H1 (cell line): ENCODE results near the gene SMLR1. TPM values are rescaled to one million over a fixed set of nuclear protein-coding genes. Genes with fewer than 3 reads are reported as not detected.

Experiments used
- CTCF ChIA-PET: fragments of 300-600 bp; sonication (Branson Sonifier 250); formaldehyde crosslinking; loops from one replicate; lab custom pipeline; 2021; ENCODE audit not compliant: partially characterized antibody; lab: Charles Lee
- POLR2A ChIA-PET: fragments of 300-600 bp; sonication (Branson Sonifier 250); formaldehyde crosslinking; loops from one replicate; lab custom pipeline; 2021; ENCODE audit warnings: inconsistent platforms; ENCODE audit not compliant: partially characterized antibody; lab: Charles Lee
- DNase-seq, 2 experiments: peaks; one replicate each; pipeline versions ENCODE4 v3.0.0 to v3.0.0-alpha.2; 2010 to 2022; ENCODE audit warnings: low spot score in 2 of 2, low read depth in 1 of 2, mixed read lengths in 1 of 2
- FAIRE-seq: peaks from 2 replicates; lab custom pipeline; 2011; peaks lifted over from hg19 to GRCh38; lab: Jason Lieb, UNC
- H2AFZ ChIP-seq: 2 replicates; pipeline ENCODE4 v1.8.1; 2012; ENCODE audit warnings: low read length, inconsistent platforms
- H2AK5ac ChIP-seq: 2 replicates; pipeline ENCODE4 v1.6.1; 2013; ENCODE audit warnings: low read depth, low read length
- H2BK120ac ChIP-seq: replicated peaks from 2 replicates; pipeline ENCODE3; 2013; ENCODE audit warnings: low read depth, low read length, inconsistent platforms
- H2BK12ac ChIP-seq: 2 replicates; pipeline ENCODE4 v1.6.1; 2013; ENCODE audit warnings: low read depth, low read length
- H2BK15ac ChIP-seq: 2 replicates; pipeline ENCODE4 v1.6.1; 2013; ENCODE audit warnings: low read length
- H2BK20ac ChIP-seq: 2 replicates; pipeline ENCODE4 v1.6.1; 2013; ENCODE audit warnings: low read length
- H2BK5ac ChIP-seq: 2 replicates; pipeline ENCODE4 v1.6.1; 2013; ENCODE audit warnings: low read depth, low read length
- H3K14ac ChIP-seq: 2 replicates; pipeline ENCODE4 v1.6.1; 2013; ENCODE audit warnings: inconsistent platforms; ENCODE audit not compliant: insufficient read length
- H3K18ac ChIP-seq: 2 replicates; pipeline ENCODE4 v1.6.1; 2013; ENCODE audit warnings: low read length; ENCODE audit errors: extremely low read depth
- H3K23ac ChIP-seq: 2 replicates; pipeline ENCODE4 v1.6.1; 2013; ENCODE audit warnings: inconsistent platforms; ENCODE audit not compliant: insufficient read length
- H3K23me2 ChIP-seq: 2 replicates; pipeline ENCODE4 v1.6.1; 2013; ENCODE audit warnings: low read depth, low read length
- H3K27ac ChIP-seq: 2 replicates; pipeline ENCODE4 v1.6.1; 2011; ENCODE audit warnings: low read depth, low read length, inconsistent platforms
- H3K27me3 ChIP-seq, 4 experiments: replicated peaks in 1 of 4; 1 replicate in 1 of 4; 2 replicates in 3 of 4; pipeline versions ENCODE4 v1.6.1 to v1.8.1; 2011 to 2013; ENCODE audit warnings: low read length in 3 of 4, mild to moderate bottlenecking in 3 of 4, inconsistent platforms in 2 of 4, mixed read lengths in 2 of 4, moderate library complexity in 1 of 4; ENCODE audit not compliant: control insufficient read depth in 3 of 4, insufficient read depth in 3 of 4; ENCODE audit errors: extremely low read depth in 1 of 4
- H3K36me3 ChIP-seq, 4 experiments: 2 replicates each; pipeline versions ENCODE4 v1.6.1 to v1.8.1; 2011 to 2013; ENCODE audit warnings: mild to moderate bottlenecking in 4 of 4, low read length in 3 of 4, moderate library complexity in 2 of 4, control low read depth in 1 of 4, inconsistent platforms in 1 of 4; ENCODE audit not compliant: insufficient read depth in 4 of 4, control insufficient read depth in 2 of 4
- H3K4ac ChIP-seq: replicated peaks from 2 replicates; pipeline ENCODE3; 2013; ENCODE audit warnings: low read length, low read depth, mixed read lengths, inconsistent platforms; ENCODE audit not compliant: insufficient read length
- H3K4me1 ChIP-seq, 4 experiments: replicated peaks in 1 of 4; 1 replicate in 1 of 4; 2 replicates in 3 of 4; pipeline versions ENCODE4 v1.6.1 to v1.8.1; 2011 to 2013; ENCODE audit warnings: low read length in 3 of 4, inconsistent platforms in 2 of 4, mixed read lengths in 1 of 4; ENCODE audit not compliant: insufficient read depth in 4 of 4, control insufficient read depth in 3 of 4
- H3K4me2 ChIP-seq, 2 experiments: 2 replicates each; pipeline versions ENCODE4 v1.6.1 to v1.8.1; 2011 to 2013; ENCODE audit warnings: low read depth in 2 of 2, low read length in 2 of 2, control low read depth in 1 of 2, inconsistent platforms in 1 of 2, mild to moderate bottlenecking in 1 of 2; ENCODE audit not compliant: insufficient read depth in 1 of 2
- H3K4me3 ChIP-seq, 4 experiments: fragments of 200-600, 300-600 bp in 1 of 4; sonication (generic), shearing (Covaris generic), sonication (Bioruptor Twin) in 1 of 4; 2 replicates each; pipeline versions ENCODE4 v1.5.1 to v1.8.1; 2011 to 2016; ENCODE audit warnings: low read length in 4 of 4, low read depth in 3 of 4, control low read depth in 2 of 4, inconsistent platforms in 2 of 4, mild to moderate bottlenecking in 2 of 4, mixed read lengths in 1 of 4, moderate library complexity in 1 of 4; ENCODE audit not compliant: insufficient read depth in 2 of 4; ENCODE audit errors: extremely low read depth in 1 of 4
- H3K56ac ChIP-seq: replicated peaks from 2 replicates; pipeline ENCODE3; 2013; ENCODE audit warnings: low read depth, mild to moderate bottlenecking, mixed read lengths, low read length, inconsistent platforms; ENCODE audit not compliant: insufficient read length
- H3K79me1 ChIP-seq: 2 replicates; pipeline ENCODE4 v1.6.1; 2013; ENCODE audit warnings: low read depth, low read length, control low read depth
- H3K79me2 ChIP-seq, 2 experiments: 2 replicates each; pipeline versions ENCODE4 v1.6.1 to v1.8.1; 2012 to 2013; ENCODE audit warnings: low read length in 2 of 2, mild to moderate bottlenecking in 2 of 2, inconsistent platforms in 1 of 2; ENCODE audit not compliant: insufficient read depth in 2 of 2, control insufficient read depth in 1 of 2
- H3K9ac ChIP-seq, 4 experiments: replicated peaks in 1 of 4; 1 replicate in 1 of 4; 2 replicates in 3 of 4; pipeline versions ENCODE4 v1.6.1 to v1.8.1; 2011 to 2013; ENCODE audit warnings: low read depth in 3 of 4, low read length in 3 of 4, control low read depth in 2 of 4, mild to moderate bottlenecking in 2 of 4, moderate library complexity in 2 of 4, inconsistent platforms in 1 of 4; ENCODE audit errors: extremely low read depth in 1 of 4
- H3K9me3 ChIP-seq, 2 experiments: 2 replicates each; pipeline versions ENCODE4 v1.6.1 to v1.8.1; 2012 to 2013; ENCODE audit warnings: mild to moderate bottlenecking in 2 of 2, moderate library complexity in 2 of 2, control low read depth in 1 of 2, inconsistent platforms in 1 of 2, low read depth in 1 of 2, low read length in 1 of 2, mixed read lengths in 1 of 2; ENCODE audit not compliant: insufficient read depth in 2 of 2
- H4K20me1 ChIP-seq, 2 experiments: replicated peaks in 1 of 2; 2 replicates each; pipeline versions ENCODE3 to v1.8.1; 2011 to 2013; ENCODE audit warnings: inconsistent platforms in 2 of 2, low read length in 2 of 2, mild to moderate bottlenecking in 1 of 2; ENCODE audit not compliant: insufficient read depth in 2 of 2, control insufficient read depth in 1 of 2
- H4K5ac ChIP-seq: 2 replicates; pipeline ENCODE4 v1.6.1; 2013; ENCODE audit warnings: low read length, low read depth, mixed read lengths, inconsistent platforms; ENCODE audit not compliant: insufficient read length
- H4K8ac ChIP-seq: 2 replicates; pipeline ENCODE4 v1.8.0; 2013; ENCODE audit warnings: mild to moderate bottlenecking, moderate library complexity, low read length, inconsistent platforms; ENCODE audit not compliant: insufficient read depth; ENCODE audit errors: extremely low read depth
- H4K91ac ChIP-seq: replicated peaks from 2 replicates; pipeline ENCODE3; 2013; ENCODE audit warnings: low read length, mixed read lengths, inconsistent platforms; ENCODE audit not compliant: insufficient read length
- ASH2L ChIP-seq: fragments of 200-600, 300-600 bp; sonication (generic); IDR thresholded peaks from one replicate; pipeline ENCODE4 v1.7.1; 2017; ENCODE audit warnings: low read length
- BACH1 ChIP-seq: IDR thresholded peaks from 2 replicates; pipeline ENCODE4 v1.6.1; 2012; ENCODE audit warnings: low read length, improper control_type of control experiment
- BRCA1 ChIP-seq: IDR thresholded peaks from 2 replicates; pipeline ENCODE4 v1.6.1; 2012; ENCODE audit warnings: low read depth, low read length, improper control_type of control experiment
- CEBPB ChIP-seq: IDR thresholded peaks from 2 replicates; pipeline ENCODE4 v1.6.1; 2012; ENCODE audit warnings: low read depth, low read length
- EZH2 ChIP-seq: fragments of 200-600 bp; sonication (generic); IDR thresholded peaks from 2 replicates; pipeline ENCODE4 v1.7.1; 2012; ENCODE audit warnings: low read depth, mild to moderate bottlenecking, moderate library complexity, low read length, inconsistent platforms; ENCODE audit not compliant: severe bottlenecking
- GABPA ChIP-seq: IDR thresholded peaks from 2 replicates; pipeline ENCODE4 v1.6.1; 2011; ENCODE audit warnings: mild to moderate bottlenecking, low read length, moderate library complexity, borderline replicate concordance; ENCODE audit not compliant: insufficient read depth
- GTF2F1 ChIP-seq: IDR thresholded peaks from 2 replicates; pipeline ENCODE4 v1.6.1; 2012; ENCODE audit warnings: low read depth, low read length, improper control_type of control experiment, borderline replicate concordance
- HDAC2 ChIP-seq, 2 experiments: fragments of 300-600 bp in 1 of 2; sonication (generic) in 1 of 2; IDR thresholded peaks; 2 replicates each; pipeline ENCODE4 v1.6.1; 2011 to 2012; ENCODE audit warnings: low read depth in 2 of 2, low read length in 2 of 2, mild to moderate bottlenecking in 2 of 2, moderate library complexity in 2 of 2, borderline replicate concordance in 1 of 2, inconsistent platforms in 1 of 2
- RBBP5 ChIP-seq: IDR thresholded peaks from 2 replicates; pipeline ENCODE4 v1.7.1; 2012; ENCODE audit warnings: low read depth, mild to moderate bottlenecking, inconsistent platforms, low read length, moderate library complexity, borderline replicate concordance
- RFX5 ChIP-seq: IDR thresholded peaks from 2 replicates; pipeline ENCODE4 v1.6.1; 2011; ENCODE audit warnings: low read depth, low read length, improper control_type of control experiment, borderline replicate concordance
- SIRT6 ChIP-seq: IDR thresholded peaks from one replicate; pipeline ENCODE4 v1.7.1; 2012; ENCODE audit warnings: low read length, inconsistent platforms
- SP2 ChIP-seq: IDR thresholded peaks from 2 replicates; pipeline ENCODE4 v1.6.1; 2012; ENCODE audit warnings: mild to moderate bottlenecking, low read length, inconsistent platforms
- TCF12 ChIP-seq: IDR thresholded peaks from 2 replicates; pipeline ENCODE4 v1.6.1; 2011; ENCODE audit warnings: low read depth, mild to moderate bottlenecking, low read length
- ZNF274 ChIP-seq: IDR thresholded peaks from 2 replicates; pipeline ENCODE4 v1.7.0; 2012; ENCODE audit warnings: low read length, borderline replicate concordance; ENCODE audit errors: extremely low read depth
- WGBS, 2 experiments: shearing (Covaris generic) in 1 of 2; methylation state at CpG; one replicate each; pipeline versions ENCODE4 v1.1.6 to v1.1.7; 2013 to 2015; ENCODE audit warnings: low lambda C conversion rate in 2 of 2, mixed read lengths in 2 of 2, inconsistent platforms in 1 of 2, low coverage in 1 of 2, missing lambda C conversion rate in 1 of 2; ENCODE audit not compliant: insufficient replicate concordance in 2 of 2, insufficient coverage in 1 of 2, insufficient read length in 1 of 2; ENCODE audit errors: extremely low coverage in 1 of 2, missing lambda C conversion rate in 1 of 2; 5-methylcytosine and 5-hydroxymethylcytosine counted together
- polyA plus RNA-seq, 7 experiments: library from polyadenylated mRNA; depleted of rRNA in 3 of 7; stranded (reverse) in 5 of 7; unstranded in 2 of 7; fragments of >200 nt in 5 of 7; fragments of 200-250 nt in 2 of 7; gene quantifications; 1 replicate in 5 of 7; 2 replicates in 1 of 7; 4 replicates in 1 of 7; pipeline versions ENCODE4 v1.2.1 to v1.2.3, GENCODE V29; 2011 to 2013; ENCODE audit warnings: missing spikeins in 2 of 7, mixed read lengths in 2 of 7
- total RNA-seq: library from RNA; stranded (reverse); fragmentation: NEBNext Ultra II Directional; extraction: Animal tissue kit (Norgen Biotek cat#: 25700); gene quantifications from 2 replicates; pipeline ENCODE4 v1.2.1, GENCODE V29; 2021

Gene SMLR1
- total and polyA plus RNA-seq, 2 of the 8 experiments (the other 6 are each of a cell fraction or from before 2014, with no cell fraction given) = not detected

DNA sequence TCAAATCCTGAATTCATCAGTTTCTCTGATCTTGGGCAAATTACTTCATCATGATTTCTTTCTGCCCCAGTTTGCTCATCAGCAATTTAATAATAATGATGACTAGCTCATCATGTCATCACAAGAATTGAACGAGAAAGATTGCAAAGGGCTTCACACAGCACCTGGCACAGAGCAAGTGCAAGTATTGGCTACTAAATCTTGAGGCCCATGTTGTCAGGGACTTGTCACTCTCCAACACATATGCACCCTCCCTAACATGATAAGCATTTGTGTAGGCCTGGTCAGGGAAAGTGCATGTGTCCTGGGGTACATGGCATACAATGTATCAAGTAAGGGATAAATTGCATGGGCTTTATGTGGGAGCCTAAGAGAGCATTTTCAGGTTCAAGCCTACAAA, 6.4 kb downstream of the SMLR1 start:
- CTCF ChIA-PET = interaction anchor here (0.7 to 1.7 kb wide), 3 partner anchors 10 to 1446 kb away, joined by 3 to 7 read pairs (median 3); no protein-coding TSS in a partner anchor
- no peak overlapping the region for H3K4me2 ChIP-seq
- H2BK20ac ChIP-seq = no peak overlapping the region
- TF ChIP-seq GTF2F1 (no peak), HDAC2 (IDR thresholded peaks at IDR 0.05; ENCODE audit: borderline replicate concordance in 1 of 2, low read depth in 2 of 2, low read length in 2 of 2) (no peak), GABPA (no peak), CEBPB (no peak), EZH2 (no peak), RFX5 (no peak), TCF12 (no peak), BRCA1 (no peak), SP2 (no peak), RBBP5 (no peak), BACH1 (no peak), SIRT6 (no peak), ASH2L (no peak), ZNF274 (no peak)

More for the DNA sequence above, 6.4 kb downstream of the SMLR1 start:
- no peaks in the 10 kb centered on the region for H3K4me1 ChIP-seq
- no peaks in the 10 kb centered on the region for H3K9me3 ChIP-seq
- FAIRE-seq (no peak), DNase-seq (no peak)
- H3K4me3 ChIP-seq = no peak overlapping the region
- no peak overlapping the region for H4K91ac ChIP-seq
- no peak overlapping the region for H3K9ac ChIP-seq
- H3K36me3 ChIP-seq = no peaks in the 10 kb centered on the region
- no peak overlapping the region for H2BK15ac ChIP-seq
- no peak overlapping the region for H3K27ac ChIP-seq
- H3K23ac ChIP-seq = no peak overlapping the region
- no peak overlapping the region for H2AFZ ChIP-seq
- H4K5ac ChIP-seq = no peak overlapping the region
- 50% methylated on average over 1 of the region's 1 CpG; no CpG with 5 or more reads in 1 of the 2 experiments for WGBS, 2 experiments
- H2BK5ac ChIP-seq = no peak overlapping the region
- POLR2A ChIA-PET = no interaction called here
- H2BK120ac ChIP-seq = no peak overlapping the region
- no peaks in the 10 kb centered on the region for H3K27me3 ChIP-seq
- no peak overlapping the region for H3K18ac ChIP-seq
- H3K79me2 ChIP-seq = no peaks in the 10 kb centered on the region
- H3K56ac ChIP-seq = no peak overlapping the region
- H2AK5ac ChIP-seq = no peak overlapping the region
- H3K23me2 ChIP-seq = no peaks in the 10 kb centered on the region
- no peak overlapping the region for H2BK12ac ChIP-seq
- no peaks in the 10 kb centered on the region for H4K20me1 ChIP-seq
- no peaks in the 10 kb centered on the region for H3K79me1 ChIP-seq
- H3K4ac ChIP-seq = no peak overlapping the region
- no peak overlapping the region for H3K14ac ChIP-seq
- H4K8ac ChIP-seq = no peak overlapping the region
